HepG2 (cell line): Measurements from ENCODE around the gene LRPAP1. TPM values are rescaled to one million over a fixed set of nuclear protein-coding genes. Genes with fewer than 3 reads are reported as not detected.

ENCODE experiments used
- ATAC-seq: fragments of 200-7000 bp; cut with Tn5 transposase; 3 replicates; pipeline ENCODE4 v1.9.1; 2020; ENCODE audit warnings: mild to moderate bottlenecking, moderate library complexity
- BruUV-seq: library from RNA; stranded (reverse); fragments of 400-500 nt; replicated peaks from 2 replicates; lab custom pipeline; 2021; lab: Mats Ljungman, UMichigan
- CTCF ChIA-PET: fragments of 300-600 bp; formaldehyde crosslinking; extraction: SDS; loops from one replicate; lab custom pipeline; 2021; ENCODE audit warnings: low total read pairs, inconsistent platforms, low intra/inter-chr PET ratio; lab: Yijun Ruan, JAX
- POLR2A ChIA-PET: fragments of 350-600 bp; sonication (Branson Sonifier 250); formaldehyde crosslinking; loops from one replicate; lab custom pipeline; 2020; ENCODE audit warnings: antibody characterized with exemption, inconsistent platforms; lab: Yijun Ruan, JAX
- DNase-seq: peaks from one replicate; pipeline ENCODE4 v3.0.0-alpha.2; 2015; ENCODE audit warnings: low spot score
- FAIRE-seq: peaks from 3 replicates; lab custom pipeline; 2011; peaks lifted over from hg19 to GRCh38; lab: Jason Lieb, UNC
- H2AFZ ChIP-seq: one replicate; pipeline ENCODE4 v1.6.1; 2011; ENCODE audit warnings: low read length, inconsistent platforms
- H3K27ac ChIP-seq: fragments of 300-600 bp; 3 replicates; pipeline ENCODE4 v1.8.0; 2011; ENCODE audit warnings: mixed run types, mild to moderate bottlenecking, mixed read lengths, low read length, inconsistent platforms; ENCODE audit not compliant: insufficient read depth; ENCODE audit errors: extremely low read length
- H3K27me3 ChIP-seq, 2 experiments: fragments of 200-600 bp in 1 of 2; 2 replicates in 1 of 2; 3 replicates in 1 of 2; pipeline versions ENCODE4 v1.6.0 to v1.8.0; 2011; ENCODE audit warnings: low read length in 2 of 2, mild to moderate bottlenecking in 2 of 2, moderate library complexity in 2 of 2, inconsistent platforms in 1 of 2; ENCODE audit not compliant: insufficient read depth in 2 of 2, control insufficient read depth in 1 of 2
- H3K36me3 ChIP-seq, 2 experiments: fragments of 200-600 bp in 1 of 2; replicated peaks in 1 of 2; 2 replicates in 1 of 2; 3 replicates in 1 of 2; pipeline versions ENCODE4 v1.5.1 to v1.8.0; 2011; ENCODE audit warnings: low read length in 2 of 2, inconsistent platforms in 1 of 2; ENCODE audit not compliant: insufficient read depth in 2 of 2, control insufficient read depth in 1 of 2
- H3K4me1 ChIP-seq: 2 replicates; pipeline ENCODE4 v1.5.1; 2012; ENCODE audit warnings: low read length, inconsistent platforms; ENCODE audit not compliant: insufficient read depth
- H3K4me2 ChIP-seq: 2 replicates; pipeline ENCODE4 v1.6.0; 2011; ENCODE audit warnings: low read depth, low read length, inconsistent platforms
- H3K4me3 ChIP-seq, 3 experiments: fragments of 200-600 bp in 1 of 3; sonication (generic), shearing (Covaris generic) in 1 of 3; replicated peaks in 1 of 3; 2 replicates each; pipeline ENCODE4 v1.5.1; 2011 to 2016; ENCODE audit warnings: low read length in 3 of 3, inconsistent platforms in 2 of 3, low read depth in 2 of 3, mild to moderate bottlenecking in 2 of 3, control low read depth in 1 of 3, mixed read lengths in 1 of 3; ENCODE audit not compliant: insufficient read depth in 1 of 3
- H3K79me2 ChIP-seq: one replicate; pipeline ENCODE4 v1.6.1; 2011; ENCODE audit warnings: low read length, inconsistent platforms; ENCODE audit not compliant: insufficient read depth
- H3K9ac ChIP-seq: 2 replicates; pipeline ENCODE4 v1.6.0; 2011; ENCODE audit warnings: mild to moderate bottlenecking, low read depth, low read length, inconsistent platforms; ENCODE audit not compliant: insufficient read depth
- H3K9me3 ChIP-seq: 2 replicates; pipeline ENCODE4 v1.5.1; 2012; ENCODE audit warnings: mild to moderate bottlenecking, low read length
- H4K20me1 ChIP-seq: 2 replicates; pipeline ENCODE4 v1.6.0; 2011; ENCODE audit warnings: inconsistent platforms, mild to moderate bottlenecking, low read length, moderate library complexity; ENCODE audit not compliant: insufficient read depth
- AHR ChIP-seq: IDR thresholded peaks from 2 replicates; pipeline ENCODE4 v1.6.1; 2018; ENCODE audit warnings: missing genetic modification reagents, missing compliant biosample characterization
- CCDC6 ChIP-seq: sonication (generic); formaldehyde crosslinking; IDR thresholded peaks from 2 replicates; pipeline ENCODE4 v1.8.1; 2022; ENCODE audit warnings: mild to moderate bottlenecking, missing genetic modification reagents, moderate library complexity
- CHD4 ChIP-seq: fragments of 200-600 bp; sonication (generic); IDR thresholded peaks from 2 replicates; pipeline ENCODE4 v1.7.0; 2017; ENCODE audit warnings: mild to moderate bottlenecking, low read length, borderline replicate concordance
- FOXK2 ChIP-seq: fragments of 450-650 bp; IDR thresholded peaks from 2 replicates; pipeline ENCODE4 v1.6.1; 2016
- LBX2 ChIP-seq: sonication (generic); formaldehyde crosslinking; IDR thresholded peaks from 2 replicates; pipeline ENCODE4 v1.5.0; 2020; ENCODE audit warnings: missing genetic modification reagents, mild to moderate bottlenecking, borderline replicate concordance
- MTERF4 ChIP-seq: sonication (generic); formaldehyde crosslinking; IDR thresholded peaks from 2 replicates; pipeline ENCODE4 v1.8.0; 2023; ENCODE audit warnings: mild to moderate bottlenecking, missing genetic modification reagents
- NFRKB ChIP-seq: fragments of 450-650 bp; IDR thresholded peaks from 2 replicates; pipeline ENCODE4 v1.6.1; 2017
- PAF1 ChIP-seq: IDR thresholded peaks from 2 replicates; pipeline ENCODE4 v1.6.1; 2016; ENCODE audit warnings: missing genetic modification reagents, missing compliant biosample characterization
- PLRG1 ChIP-seq: fragments of 450-650 bp; conservative IDR thresholded peaks from 2 replicates; pipeline ENCODE4 v1.6.1; 2016
- POGK ChIP-seq: sonication (generic); formaldehyde crosslinking; conservative IDR thresholded peaks from 2 replicates; pipeline ENCODE4 v1.8.0; 2022; ENCODE audit warnings: mild to moderate bottlenecking, moderate library complexity, missing genetic modification reagents
- STAT6 ChIP-seq: sonication (generic); formaldehyde crosslinking; IDR thresholded peaks from 2 replicates; pipeline ENCODE4 v1.4.0; 2020; ENCODE audit warnings: missing genetic modification reagents, mild to moderate bottlenecking, borderline replicate concordance
- ZNF263 ChIP-seq: sonication (generic); formaldehyde crosslinking; IDR thresholded peaks from 2 replicates; pipeline ENCODE4 v1.4.0; 2020; ENCODE audit warnings: missing genetic modification reagents
- ZNF432 ChIP-seq: sonication (generic); formaldehyde crosslinking; IDR thresholded peaks from 2 replicates; pipeline ENCODE4 v1.5.0; 2020; ENCODE audit warnings: missing genetic modification reagents, mild to moderate bottlenecking, borderline replicate concordance
- ZNF629 ChIP-seq: sonication (generic); formaldehyde crosslinking; conservative IDR thresholded peaks from 2 replicates; pipeline ENCODE4 v1.5.0; 2020; ENCODE audit warnings: missing genetic modification reagents
- WGBS: methylation state at CpG from one replicate; pipeline ENCODE4 v1.1.6; 2017; ENCODE audit warnings: low lambda C conversion rate; 5-methylcytosine and 5-hydroxymethylcytosine counted together
- in situ Hi-C: cut with HindIII; loops from 2 replicates; pipeline ENCODE4 v1.10.0; 2017; ENCODE audit warnings: low pct_unique_long_range_greater_than_20kb; ENCODE audit not compliant: extremely low pct_ligation_motif_present
- intact Hi-C: fragments of 100-400 bp; cut with micrococcal nuclease; formaldehyde crosslinking; loops from one replicate; pipeline ENCODE4 v1.10.0; 2022; ENCODE audit not compliant: unreplicated experiment
- polyA plus RNA-seq, 8 experiments: library from polyadenylated mRNA; depleted of rRNA in 3 of 8; stranded (reverse) in 7 of 8; unstranded in 1 of 8; fragments of >200 nt; fragmentation: Illumina TruSeq in 4 of 8; extraction: Trizol in 4 of 8; gene quantifications; 2 replicates each; pipeline versions ENCODE4 v1.2.1 to v1.2.3, GENCODE V29; 2011 to 2016; ENCODE audit warnings: low read depth in 4 of 8, missing spikeins in 1 of 8, mixed read lengths in 1 of 8; ENCODE audit not compliant: insufficient read depth in 1 of 8
- total RNA-seq, 5 experiments: library from RNA; depleted of rRNA; stranded (reverse); fragments of >200 nt; fragmentation: Illumina TruSeq; extraction: Trizol; gene quantifications; 2 replicates each; pipeline ENCODE4 v1.2.3, GENCODE V29; 2016; ENCODE audit warnings: low read depth in 1 of 5
- TF ChIP-seq, protein P1 (sequence below): sonication (generic); formaldehyde crosslinking; IDR thresholded peaks from 2 replicates; pipeline ENCODE4 v1.4.0; 2020; ENCODE audit warnings: missing genetic modification reagents, low read depth, mild to moderate bottlenecking, borderline replicate concordance
- TF ChIP-seq, protein P2 (sequence below): sonication (generic); formaldehyde crosslinking; IDR thresholded peaks from 2 replicates; pipeline ENCODE4 v1.4.0; 2020; ENCODE audit warnings: missing genetic modification reagents

Gene LRPAP1
- total and polyA plus RNA-seq, 2 of the 13 experiments (the other 11 are each of a cell fraction or from before 2014, with no cell fraction given) = 153 to 191 TPM

GRCh38 chr4:3529363-3529762 is 2.9 kb downstream of the LRPAP1 start:
- CTCF ChIA-PET = no interaction called here
- no TSS peak for BruUV-seq
- H3K79me2 ChIP-seq = peaks cover 40% of the 10 kb centered on the region
- peaks cover 12% of the 10 kb centered on the region; the same call in 1 of the 2 replicates for H4K20me1 ChIP-seq
- in situ Hi-C loops = no loop called here
- H2AFZ ChIP-seq = no peak overlapping the region
- WGBS = 88% methylated on average over 12 of the region's 12 CpGs
- no peak overlapping the region for H3K4me3 ChIP-seq
- H3K27ac ChIP-seq = no peak overlapping the region
- no peak for FAIRE-seq
- POLR2A ChIA-PET = no interaction called here
- H3K36me3 ChIP-seq = peaks cover 20 to 30% of the 10 kb centered on the region in 2 experiments
- H3K4me1 ChIP-seq = peaks cover 28% of the 10 kb centered on the region
- intact Hi-C loops = no loop called here
- H3K27me3 ChIP-seq = peaks cover 0 to 7% of the 10 kb centered on the region in 2 experiments; a peak in 2 of 5 replicates
- no peak overlapping the region for H3K4me2 ChIP-seq
- no peak for ATAC-seq
- no peak for DNase-seq
- H3K9ac ChIP-seq = no peak overlapping the region
- no peaks in the 10 kb centered on the region for H3K9me3 ChIP-seq
- no peak for TF ChIP-seq FOXK2
- TF ChIP-seq STAT6 (CRISPR knock-in tag) = no peak
- TF ChIP-seq MTERF4 = no peak
- TF ChIP-seq LBX2 (CRISPR knock-in tag) = no peak
- TF ChIP-seq NFRKB = no peak
- TF ChIP-seq AHR (CRISPR knock-in tag) = no peak
- TF ChIP-seq POGK (CRISPR knock-in tag) = no peak
- TF ChIP-seq ZNF629 (CRISPR knock-in tag) = no peak
- TF ChIP-seq ZNF263 = no peak
- TF ChIP-seq, protein P1, sequence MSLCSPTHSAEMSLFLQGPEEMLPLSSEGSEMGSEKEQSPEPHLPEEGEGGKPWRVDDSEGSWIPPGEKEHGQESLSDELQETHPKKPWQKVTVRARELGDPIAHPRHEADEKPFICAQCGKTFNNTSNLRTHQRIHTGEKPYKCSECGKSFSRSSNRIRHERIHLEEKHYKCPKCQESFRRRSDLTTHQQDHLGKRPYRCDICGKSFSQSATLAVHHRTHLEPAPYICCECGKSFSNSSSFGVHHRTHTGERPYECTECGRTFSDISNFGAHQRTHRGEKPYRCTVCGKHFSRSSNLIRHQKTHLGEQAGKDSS = no peak
- no peak for TF ChIP-seq PAF1 (CRISPR knock-in tag)
- no peak for TF ChIP-seq CCDC6 (CRISPR knock-in tag)
- TF ChIP-seq PLRG1 = no peak
- no peak for TF ChIP-seq ZNF432 (CRISPR knock-in tag)
- TF ChIP-seq CHD4 = no peak
- TF ChIP-seq, protein P2, sequence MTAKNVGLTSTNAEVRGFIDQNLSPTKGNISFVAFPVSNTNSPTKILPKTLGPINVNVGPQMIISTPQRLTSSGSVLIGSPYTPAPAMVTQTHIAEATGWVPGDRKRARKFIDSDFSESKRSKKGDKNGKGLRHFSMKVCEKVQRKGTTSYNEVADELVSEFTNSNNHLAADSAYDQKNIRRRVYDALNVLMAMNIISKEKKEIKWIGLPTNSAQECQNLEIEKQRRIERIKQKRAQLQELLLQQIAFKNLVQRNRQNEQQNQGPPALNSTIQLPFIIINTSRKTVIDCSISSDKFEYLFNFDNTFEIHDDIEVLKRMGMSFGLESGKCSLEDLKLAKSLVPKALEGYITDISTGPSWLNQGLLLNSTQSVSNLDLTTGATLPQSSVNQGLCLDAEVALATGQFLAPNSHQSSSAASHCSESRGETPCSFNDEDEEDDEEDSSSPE = no peak
